Myocyte (in vitro differentiated cells): ENCODE data around the gene PDPR. TPM values are rescaled to one million over a fixed set of nuclear protein-coding genes. Genes with fewer than 3 reads are reported as not detected.
"Not testable (repeated sequence)": the region's sequence is repeated elsewhere in the genome, so short reads cannot be mapped to it uniquely, and the experiment has no call there.

Experiments
- DNase-seq: peaks from one replicate; pipeline ENCODE4 v3.0.0-alpha.2; 2012; ENCODE audit warnings: low read depth
- total RNA-seq: library from RNA; depleted of rRNA; stranded (reverse); fragments of >200 nt; gene quantifications from 2 replicates; pipeline ENCODE4 v1.2.3, GENCODE V29; 2014

PDPR gene
- total RNA-seq, 1 donor from 2014 or later: 13.6 TPM

DNA sequence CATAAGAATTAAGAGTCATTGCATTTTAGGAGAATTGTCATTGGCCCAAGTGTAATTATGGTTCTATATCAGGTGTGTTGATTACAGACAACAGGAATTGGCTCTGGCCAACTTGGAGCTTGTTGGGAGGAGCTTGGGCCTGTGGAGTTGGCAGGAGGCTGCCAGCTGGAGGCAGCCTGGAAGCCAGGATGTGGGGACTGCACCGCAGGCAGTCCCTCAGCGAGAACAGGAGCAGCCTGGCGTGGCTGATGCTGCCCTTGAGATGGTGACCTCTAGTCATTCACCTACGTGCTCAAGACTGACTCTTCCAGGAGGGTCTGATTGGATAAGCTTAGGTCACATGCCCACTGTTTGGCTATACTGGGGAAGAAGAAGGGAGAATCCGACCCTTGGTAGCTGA lies 13.6 kb downstream of the PDPR start:
- not testable (repeated sequence) for DNase-seq

DNA sequence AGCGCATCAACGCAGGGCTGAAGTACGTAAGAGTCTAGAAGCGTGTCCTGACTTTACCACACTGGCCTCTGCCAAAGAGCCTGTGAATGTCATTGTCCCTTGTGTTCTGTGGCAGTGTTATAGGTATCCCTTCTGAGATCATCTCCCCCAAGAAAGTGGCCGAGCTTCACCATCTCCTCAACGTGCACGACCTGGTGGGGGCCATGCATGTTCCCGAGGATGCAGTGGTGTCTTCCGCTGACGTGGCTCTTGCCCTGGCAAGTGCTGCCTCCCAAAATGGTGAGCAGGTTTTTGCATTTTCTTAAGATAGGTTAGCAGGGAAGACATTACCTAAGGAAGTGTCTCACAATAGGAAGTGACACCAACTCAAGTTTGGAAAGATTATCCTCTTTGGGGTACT lies 14.7 kb downstream of the PDPR start:
- DNase-seq: not testable (repeated sequence)

DNA sequence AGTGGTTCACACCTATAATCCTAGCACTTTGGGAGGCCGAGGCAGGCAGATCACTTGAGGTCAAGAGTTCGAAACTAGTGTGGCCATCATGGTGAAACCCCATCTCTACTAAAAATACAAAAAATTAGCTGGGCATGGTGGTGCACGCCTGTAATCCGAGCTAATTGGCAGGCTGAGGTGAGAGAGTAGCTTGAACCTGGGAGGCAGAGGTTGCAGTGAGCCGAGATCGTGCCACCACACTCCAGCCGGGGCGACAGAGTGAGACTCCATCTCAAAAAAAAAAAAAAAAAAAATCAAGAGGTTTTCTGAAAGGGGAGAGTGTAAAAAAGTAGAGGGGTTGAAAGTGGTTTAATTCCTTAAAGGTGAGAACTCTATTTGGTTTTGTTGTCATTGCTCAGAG lies 21.7 kb downstream of the PDPR start:
- not testable (repeated sequence) for DNase-seq

DNA sequence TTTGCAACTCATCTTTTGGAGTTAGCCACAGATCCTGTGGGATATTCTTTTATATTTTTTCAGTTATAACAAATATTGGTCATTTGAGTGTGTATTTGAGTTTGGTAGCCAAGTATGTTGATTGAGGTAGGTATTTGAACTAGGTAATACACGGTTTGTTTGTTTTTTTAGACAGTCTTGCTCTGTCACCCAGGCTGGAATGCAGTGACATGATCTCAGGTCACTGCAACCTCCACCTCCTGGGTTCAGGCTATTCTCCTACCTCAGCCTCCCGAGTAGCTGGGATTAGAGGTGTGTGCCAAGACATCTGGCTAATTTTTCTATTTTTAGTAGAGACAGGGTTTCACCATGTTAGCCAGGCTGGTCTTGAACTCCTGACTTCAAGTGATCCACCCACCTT lies 22.5 kb downstream of the PDPR start:
- not testable (repeated sequence) for DNase-seq

DNA sequence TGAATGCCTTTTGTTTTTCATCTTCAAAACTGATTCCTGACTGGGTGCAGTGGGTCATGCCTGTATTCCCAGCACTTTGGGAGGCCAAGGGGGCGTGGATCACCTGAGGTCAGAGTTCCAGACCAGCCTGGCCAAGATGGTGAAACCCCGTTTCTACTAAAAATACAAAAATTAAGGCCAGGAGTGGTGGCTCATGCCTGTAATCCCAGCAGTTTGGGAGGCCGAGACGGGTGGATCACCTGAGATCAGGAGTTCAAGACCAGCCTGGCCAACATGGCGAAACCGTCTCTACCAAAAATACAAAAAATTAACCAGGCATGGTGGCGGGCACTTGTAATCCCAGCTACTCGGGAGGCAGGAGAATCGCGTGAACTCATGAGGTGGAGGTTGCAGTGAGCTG lies 28.6 kb downstream of the PDPR start:
- not testable (repeated sequence) for DNase-seq

DNA sequence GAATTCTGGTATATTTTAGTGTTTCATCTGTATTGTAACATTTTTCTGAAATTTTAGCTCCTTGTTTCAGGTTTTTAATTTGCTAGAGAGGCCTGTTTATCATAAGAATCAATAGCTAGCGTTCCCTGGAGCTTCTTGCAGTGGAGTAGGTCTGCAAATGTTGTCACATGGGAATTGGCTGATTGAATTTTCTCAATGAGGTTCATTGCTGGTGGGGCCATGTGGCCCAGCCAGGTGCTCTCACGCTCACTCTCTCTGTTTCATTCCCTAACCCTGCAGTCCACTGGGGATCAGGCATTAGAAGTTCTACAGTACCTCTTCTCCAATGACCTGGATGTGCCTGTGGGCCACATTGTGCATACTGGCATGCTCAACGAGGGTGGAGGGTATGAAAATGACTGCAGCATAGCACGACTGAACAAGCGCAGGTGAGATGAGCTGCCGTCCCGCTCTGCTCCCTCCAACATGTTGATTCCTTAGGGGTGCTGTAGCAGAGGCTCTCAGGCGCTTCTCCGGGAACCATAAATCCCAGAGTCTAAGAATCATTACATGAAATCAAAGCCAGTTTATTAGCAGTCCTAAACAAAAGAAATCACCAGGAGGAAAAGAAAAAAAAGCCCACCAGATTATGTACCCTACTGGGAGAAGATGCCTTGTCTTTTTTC lies 29.2 kb downstream of the PDPR start:
- not testable (repeated sequence) for DNase-seq

DNA sequence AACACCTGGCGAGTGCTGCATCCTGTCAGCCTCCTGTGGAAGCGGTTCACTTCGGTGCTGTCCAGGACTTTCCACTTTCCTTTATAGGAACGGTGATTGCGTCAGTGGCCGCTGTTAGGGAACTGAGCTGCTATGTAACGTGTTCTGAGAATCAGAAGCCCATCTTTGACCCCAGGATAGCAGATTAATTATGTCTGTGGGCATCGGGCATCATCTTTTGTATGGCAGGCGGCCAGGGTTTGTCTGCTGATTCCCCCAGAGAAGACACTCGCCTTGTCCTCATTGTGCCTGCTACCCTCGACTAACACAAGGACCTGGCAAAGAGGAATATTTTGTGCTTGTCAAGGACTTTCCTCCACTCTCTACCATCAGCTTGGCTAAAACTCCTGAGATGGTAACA lies 33.7 kb downstream of the PDPR start:
- DNase-seq: not testable (repeated sequence)

DNA sequence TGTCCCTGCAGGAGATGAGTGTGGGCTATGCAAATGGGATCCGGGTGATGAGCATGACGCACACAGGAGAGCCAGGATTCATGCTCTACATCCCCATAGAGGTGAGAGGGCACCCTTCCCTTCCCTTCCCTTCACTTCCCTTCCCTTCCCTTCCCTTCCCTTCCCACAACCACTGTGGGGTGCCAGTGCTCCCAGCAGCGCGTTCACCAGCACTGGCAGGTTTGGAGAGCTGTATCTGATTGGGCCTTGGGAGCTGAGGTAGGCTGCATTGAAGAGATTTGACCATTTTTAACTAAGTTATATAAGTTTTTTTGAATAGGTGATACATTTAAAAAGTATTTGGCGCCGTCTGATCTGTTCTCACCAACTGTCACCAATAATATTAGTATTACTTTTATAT lies 34.3 kb downstream of the PDPR start:
- DNase-seq: not testable (repeated sequence)

DNA sequence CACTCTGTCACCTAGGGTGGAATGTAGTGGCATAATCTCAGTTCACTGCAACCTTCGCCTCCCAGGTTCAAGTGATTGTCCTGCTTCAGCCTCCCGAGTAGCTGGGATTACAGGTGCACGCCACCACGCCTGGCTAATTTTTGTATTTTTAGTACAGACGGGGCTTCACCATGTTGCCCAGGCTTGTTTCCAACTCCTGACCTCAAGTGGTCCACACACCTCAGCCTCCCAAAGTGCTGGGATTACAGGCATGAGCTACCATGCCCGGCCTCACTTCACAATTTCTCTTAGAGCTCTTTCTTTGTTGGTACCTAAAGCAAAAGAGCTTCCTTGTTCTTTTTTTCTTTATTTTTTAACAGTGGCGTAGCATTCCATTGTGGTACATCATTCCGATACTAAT lies 35.2 kb downstream of the PDPR start:
- not testable (repeated sequence) for DNase-seq

DNA sequence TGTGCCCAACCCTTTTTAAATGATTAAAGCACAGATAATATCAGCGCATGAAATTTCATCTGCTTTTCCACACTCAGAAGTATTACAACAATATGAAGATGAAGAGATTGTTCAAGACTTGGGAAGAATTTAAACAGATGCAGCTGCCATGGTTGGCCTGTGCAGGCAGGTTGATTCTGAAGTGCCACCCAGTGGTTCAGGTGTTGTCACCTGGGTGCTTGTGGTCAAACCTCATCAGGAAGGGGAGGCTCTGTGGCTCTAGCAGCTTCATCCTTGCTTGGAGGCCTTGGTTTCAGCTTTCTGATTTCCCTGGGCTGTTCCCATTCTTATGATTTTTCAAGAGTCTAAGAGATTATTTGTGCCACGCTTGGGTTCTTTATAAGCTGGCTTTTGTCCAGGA lies 37.3 kb downstream of the PDPR start:
- DNase-seq: no peak

DNA sequence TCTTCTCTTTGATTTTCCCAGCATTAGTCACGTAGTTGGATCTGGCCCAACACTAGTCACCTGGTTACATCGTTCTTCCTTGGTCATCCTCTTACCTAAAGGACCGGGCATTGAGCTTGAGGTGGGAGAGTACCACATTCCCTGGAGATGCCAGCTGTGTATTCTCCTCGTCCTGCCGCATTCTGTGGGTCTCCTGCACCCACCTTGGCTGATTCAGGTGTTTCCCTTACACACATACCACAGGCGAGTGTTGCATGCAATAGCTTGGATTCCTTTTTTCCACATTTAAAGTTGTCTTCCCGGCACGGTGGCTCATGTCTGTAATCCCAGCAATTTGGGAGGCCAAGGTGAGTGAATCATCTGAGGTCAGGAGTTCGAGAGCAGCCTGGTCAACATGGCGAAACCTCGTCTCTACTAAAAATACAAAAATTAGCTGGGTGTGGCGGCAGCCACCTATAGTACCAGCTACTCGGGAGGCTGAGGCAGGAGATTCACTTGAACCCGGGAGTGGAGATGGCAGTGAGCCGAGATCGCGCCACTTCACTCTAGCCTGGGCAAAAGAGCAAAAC lies 37.9 kb downstream of the PDPR start:
- DNase-seq: no peak

DNA sequence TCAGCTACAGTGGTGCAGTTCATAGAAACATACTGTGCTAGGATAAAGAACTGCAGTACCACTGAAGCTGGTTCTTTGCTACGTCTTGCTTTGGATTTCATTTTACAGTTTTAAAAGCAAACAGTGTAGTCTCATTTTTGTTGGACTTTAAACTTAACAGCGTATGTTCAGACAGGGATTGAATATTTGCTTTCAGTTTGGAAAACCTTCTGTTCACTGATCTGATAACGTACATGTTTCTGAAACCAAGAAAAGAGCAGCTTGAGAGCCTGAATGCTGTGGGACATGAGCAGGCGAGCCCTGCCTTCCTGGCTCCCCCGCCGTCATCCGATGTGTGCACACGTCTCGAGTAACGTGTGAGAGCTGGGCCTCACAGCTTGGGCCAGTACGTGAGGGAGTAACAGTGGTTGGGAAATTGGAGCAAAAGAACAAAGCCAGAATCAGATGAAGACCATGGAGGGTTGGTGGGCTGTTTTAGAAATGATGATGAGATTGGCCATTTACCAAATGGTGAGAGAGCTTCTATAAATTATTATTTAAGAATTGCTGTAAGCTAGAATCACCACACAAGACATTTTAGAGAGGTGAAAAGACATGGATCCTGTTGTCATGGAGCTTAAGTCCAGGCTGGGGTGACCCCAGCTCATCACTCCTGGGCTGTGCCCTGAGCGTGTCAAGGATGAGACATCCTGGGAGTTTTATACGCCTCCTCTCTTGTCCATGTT lies 38.6 kb downstream of the PDPR start:
- no peak for DNase-seq

DNA sequence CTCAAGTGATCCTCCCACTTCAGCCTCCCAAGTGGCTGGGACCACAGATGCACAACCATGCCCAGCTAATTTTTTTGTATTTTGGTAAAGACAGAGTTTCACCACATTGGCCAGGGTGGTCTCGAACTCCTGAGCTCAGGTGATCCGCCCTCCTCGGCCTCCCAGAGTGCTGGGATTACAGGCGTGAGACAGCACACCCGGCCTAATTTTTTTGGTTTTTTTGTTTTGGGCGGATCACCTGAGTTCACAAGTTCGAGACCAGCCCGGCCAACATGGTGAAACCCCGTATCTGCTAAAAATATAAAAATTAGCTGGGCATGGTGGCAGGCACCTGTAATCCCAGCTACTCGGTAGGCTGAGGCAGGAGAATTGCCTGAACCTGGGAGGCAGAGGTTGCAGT lies 40.6 kb downstream of the PDPR start:
- not testable (repeated sequence) for DNase-seq

DNA sequence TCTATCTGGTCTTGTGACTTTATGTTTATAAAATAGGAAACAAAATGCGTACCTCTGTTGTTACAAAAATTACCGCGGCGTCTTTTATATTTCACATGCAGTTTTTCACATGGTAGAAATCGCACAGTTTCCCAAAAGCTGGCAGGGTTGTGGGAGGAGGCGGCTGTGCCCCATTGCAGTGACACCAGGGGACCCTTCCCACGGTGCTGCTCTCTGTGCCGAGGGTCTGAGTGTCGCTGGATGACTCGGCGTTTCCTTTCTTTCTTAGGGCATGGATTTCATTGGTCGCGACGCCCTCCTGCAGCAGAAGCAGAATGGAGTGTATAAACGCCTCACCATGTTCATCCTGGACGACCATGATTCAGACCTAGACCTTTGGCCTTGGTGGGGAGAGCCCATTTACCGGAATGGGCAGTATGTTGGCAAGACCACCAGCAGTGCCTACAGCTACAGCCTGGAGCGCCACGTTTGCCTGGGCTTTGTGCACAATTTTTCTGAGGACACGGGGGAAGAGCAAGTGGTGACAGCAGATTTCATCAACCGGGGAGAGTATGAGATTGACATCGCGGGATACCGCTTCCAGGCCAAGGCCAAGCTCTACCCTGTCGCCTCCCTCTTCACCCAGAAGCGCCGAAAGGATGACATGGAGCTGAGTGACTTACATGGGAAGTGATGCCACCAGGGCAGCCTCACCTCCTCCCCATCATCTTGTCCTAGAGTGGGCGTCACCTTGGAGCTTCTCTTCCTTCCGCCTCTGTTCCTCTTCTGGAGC lies 42.3 kb downstream of the PDPR start:
- DNase-seq: no peak

DNA sequence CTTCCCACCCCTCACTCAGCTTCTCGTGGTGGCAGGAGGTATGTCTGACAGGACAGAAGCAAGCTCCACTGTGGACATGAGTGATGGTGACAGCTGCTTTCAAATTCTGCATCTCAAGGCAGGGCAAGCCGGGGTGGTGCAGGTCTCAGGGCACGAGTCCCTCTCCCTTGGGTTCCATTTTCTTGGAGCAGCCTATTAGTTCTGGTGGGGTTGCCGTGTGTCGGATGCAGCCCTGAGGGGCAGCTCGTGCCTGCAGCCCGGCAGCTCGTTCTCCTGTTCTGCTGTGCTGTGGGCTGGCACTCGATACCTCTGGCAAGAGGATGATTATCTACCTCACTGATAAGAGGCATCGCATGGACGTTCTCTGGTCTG lies 43.0 kb downstream of the PDPR start:
- DNase-seq: peak; percentile 94

DNA sequence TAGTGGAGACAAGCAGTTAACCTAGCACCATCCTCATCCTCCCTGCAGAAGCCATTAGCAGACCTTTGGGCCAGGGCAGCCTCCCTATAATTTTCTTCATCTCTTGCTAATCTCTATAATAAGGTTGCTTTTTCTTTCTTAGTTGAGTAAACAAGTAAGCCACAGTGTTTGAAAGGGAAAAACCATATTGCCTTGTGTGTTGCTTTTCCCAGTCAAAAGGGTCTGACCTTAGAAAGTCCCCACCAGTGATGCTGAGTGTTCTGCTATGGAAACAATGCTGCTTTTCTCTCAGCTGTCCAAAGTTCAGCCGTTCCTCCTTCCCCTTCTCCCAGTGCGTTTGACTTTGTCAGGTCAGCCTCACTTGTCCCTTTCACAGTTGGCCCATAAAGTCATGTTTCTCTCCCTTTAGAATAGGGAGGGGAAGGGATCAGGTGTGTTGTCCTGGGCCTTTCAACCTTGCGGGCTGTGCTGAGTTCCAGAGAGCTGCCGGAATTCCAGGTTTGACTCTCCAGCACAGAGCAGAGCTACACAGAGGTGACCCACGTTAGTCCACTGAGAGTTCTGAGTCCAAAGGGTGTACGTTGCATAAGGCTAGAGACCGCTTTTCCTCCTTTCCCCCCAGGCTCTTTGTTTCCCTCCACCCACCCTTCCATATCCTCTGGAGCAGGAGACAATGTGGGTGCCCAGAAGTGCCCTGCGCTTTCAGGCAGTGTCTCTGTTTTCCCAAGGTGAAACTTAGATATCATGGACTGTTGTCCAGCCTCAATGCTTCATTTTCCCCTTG lies 43.5 kb downstream of the PDPR start:
- no peak for DNase-seq

DNA sequence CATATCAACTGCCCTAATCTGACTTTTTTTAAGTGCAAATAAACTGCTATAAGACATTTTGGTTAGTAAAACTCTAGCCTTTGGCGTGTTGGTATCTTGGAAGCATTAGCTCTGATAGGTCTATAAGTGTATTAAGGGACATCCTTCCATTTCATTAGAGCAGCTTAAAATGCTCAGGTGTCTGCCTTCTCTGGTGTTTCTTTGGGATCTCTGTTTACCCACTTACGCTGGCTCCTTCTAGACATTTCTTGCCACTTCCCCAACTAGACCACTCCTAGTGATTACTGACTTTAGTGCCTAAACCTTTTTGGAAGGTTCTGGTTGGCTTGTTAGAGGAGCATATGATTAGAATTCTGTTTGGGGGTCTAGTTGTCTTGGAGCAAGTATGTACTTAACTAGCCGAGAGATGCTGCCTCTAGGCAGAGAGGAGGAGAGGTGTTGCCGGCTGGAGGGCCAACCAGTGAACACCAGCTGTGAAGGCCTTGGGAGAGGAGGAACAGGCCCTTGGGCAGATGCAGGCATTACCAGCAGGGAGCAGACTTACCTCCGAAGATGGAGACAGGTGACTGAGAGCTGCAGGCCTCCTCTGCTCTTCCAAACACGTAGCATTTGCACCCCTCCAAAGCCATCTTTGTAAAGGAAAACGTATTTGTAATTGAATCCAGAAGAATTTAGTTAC lies 44.3 kb downstream of the PDPR start:
- DNase-seq: no peak

DNA sequence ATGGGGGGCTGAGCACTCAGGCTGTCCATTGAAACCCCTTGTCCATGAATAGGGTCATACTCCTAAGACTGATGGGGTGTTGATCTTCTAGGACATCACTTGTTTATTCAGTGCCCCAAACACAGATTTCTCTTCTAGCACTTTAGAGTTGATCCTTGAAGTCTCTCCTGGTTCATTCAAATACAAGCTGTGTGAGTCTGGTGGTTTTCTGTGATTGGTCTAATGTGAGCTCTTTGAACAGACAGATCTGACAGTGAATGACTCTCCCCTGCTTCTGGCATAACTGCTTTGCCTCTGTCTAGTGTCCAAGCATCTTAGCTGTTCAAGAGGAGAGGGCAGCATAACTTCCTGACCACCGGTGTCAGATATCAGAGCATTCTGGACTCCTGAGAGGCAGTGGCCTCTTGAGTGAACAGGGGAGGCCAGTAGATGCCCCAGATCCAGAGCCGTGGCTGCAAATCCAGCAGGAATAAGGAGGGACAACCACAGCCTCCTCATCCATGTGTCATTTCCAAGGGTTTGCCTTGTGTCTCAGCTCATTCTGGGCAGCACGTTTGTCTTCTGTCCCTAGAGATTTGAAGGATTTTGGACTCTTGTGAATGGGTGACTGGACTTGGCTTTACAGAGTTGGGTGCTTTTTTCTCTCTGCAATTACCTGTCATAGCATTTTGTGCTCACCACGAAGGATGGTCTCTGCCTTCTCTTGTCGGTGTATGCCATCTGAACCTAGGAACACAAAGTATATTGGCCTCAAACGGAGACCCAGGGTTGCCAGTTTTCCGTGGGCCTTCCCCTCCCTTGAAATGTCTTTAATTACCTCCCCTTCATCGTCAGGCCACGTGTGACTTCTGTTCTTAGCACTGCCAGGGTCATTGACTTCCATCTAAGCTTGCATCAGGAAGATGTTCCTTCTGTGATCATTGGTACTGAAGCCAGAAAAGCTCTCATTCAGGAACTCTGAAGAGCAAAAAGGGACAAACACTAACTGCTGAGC lies 45.5 kb downstream of the PDPR start:
- peak; percentile 87 for DNase-seq

DNA sequence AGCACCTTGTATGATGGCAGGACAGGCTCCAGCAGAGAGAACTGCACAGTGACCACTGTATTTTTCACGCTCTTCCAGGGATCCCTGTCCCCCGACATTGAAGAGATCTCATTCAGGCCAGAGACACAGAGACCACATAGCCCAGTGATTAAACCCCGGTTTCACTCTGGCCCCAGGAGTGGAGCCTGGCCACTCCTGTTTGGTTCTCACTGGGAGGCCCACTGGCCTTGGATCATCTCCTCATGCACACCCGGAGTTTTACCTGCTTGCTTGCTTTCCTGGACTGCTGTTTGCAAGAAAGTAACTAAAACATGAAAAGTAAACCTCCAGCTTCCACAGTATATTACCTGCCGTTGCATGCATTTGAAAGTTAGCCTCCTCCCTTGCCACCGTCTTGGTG lies 46.3 kb downstream of the PDPR start:
- DNase-seq: no peak
